ENCODE results near the gene ARHGAP33. TPM values are rescaled to one million over a fixed set of nuclear protein-coding genes. Genes with fewer than 3 reads are reported as not detected.
"Not testable (repeated sequence)": the region's sequence is repeated elsewhere in the genome, so short reads cannot be mapped to it uniquely, and the experiment has no call there.

ARHGAP33 gene
- polyA plus RNA-seq, 4 donors, result 18.4 to 43.8 (median 26.5) TPM

DNA sequence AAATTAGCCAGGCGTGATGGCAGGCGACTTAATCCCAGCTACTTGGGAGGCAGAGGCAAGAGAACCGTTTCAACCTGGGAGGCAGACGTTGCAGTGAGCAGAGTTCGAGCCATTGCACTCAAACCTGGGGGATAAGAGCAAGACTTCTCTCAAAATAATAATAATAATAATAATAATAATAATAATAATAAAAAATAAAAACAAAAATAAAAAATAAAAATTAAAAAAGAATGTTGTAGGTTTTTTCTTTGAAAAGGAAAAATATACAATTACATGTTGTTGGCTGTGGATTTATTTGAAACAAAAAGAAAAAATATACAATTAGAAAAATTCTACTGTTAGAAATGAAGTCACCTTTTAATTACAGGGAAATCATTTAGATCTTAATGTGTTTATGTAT, 48.8 kb downstream of the ARHGAP33 start:
- no peak for DNase-seq (ENCODE audit: low read depth in 4 of 4, low spot score in 3 of 4)

DNA sequence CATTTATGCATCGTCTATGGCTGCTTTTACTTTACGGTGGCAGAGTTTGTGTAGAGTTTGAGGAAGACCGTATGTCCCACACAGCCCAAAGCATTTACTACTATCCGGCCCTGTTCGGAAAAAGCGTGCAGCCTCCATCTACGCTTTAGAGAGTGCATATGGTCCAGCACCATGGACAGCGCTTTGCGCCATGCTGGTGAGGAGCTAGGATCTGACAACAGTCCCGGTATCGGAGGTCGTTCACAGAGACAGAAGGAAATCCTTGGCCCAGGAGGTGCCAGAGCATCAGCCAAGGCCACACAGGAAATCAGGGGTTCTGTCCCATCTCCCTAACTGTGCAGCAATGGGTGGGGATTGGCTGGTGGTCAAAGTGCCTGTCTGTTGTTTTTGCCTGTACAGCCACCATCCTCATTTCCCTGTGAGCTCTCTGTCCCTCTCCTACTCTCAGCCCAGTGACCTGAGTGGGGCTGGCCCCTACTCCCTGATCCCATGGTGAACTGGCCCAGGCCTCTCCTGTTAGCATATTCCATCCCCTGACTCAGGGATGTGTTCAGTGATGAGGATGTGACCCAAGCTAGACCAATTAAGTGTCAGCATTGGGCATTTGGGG, 53.4 kb downstream of the ARHGAP33 start:
- peak; percentile 60 to 81 (median 68) for DNase-seq (ENCODE audit: low read depth in 4 of 4, low spot score in 3 of 4)

DNA sequence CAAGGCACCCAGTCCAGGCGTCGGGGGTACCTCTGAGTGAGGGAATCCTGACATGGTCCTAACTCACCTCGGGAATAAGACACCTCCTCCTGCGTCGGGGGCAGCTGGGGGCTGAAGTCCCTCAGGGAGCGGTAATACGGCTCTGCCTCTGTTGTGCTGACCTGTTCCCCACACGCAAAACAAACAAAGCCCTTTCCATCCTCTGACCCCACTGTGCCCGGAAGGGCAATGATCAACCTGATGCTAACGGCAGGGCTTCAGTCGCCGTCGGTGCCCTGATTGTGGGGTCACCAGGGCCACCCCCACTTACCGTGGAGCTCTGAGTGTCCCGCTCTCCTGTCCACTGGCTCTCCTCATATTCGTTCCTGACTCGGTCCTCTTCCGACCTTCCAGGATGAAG, 55.6 kb downstream of the ARHGAP33 start:
- DNase-seq (ENCODE audit: low read depth in 4 of 4, low spot score in 3 of 4), result no peak

DNA sequence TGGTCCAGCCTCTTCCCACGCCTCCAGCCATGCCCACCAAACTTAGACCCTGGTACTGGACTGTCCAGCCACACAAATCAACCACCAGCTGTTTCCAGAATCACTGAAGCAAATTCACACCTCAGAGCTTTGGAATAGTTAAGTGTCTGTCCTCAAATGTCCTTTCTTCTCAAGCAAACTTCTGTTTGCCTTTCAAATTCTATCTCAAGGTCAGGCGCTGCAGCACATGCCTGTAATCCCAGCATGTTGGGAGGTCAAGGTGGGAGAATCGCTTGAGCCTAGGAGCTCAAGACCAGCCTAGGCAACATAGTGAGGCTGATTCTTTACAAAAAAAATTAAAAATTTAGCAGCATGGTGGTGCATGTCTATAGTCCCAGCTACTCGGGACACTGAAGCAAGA, 56.7 kb downstream of the ARHGAP33 start:
- DNase-seq (ENCODE audit: low read depth in 4 of 4, low spot score in 3 of 4), result no peak

DNA sequence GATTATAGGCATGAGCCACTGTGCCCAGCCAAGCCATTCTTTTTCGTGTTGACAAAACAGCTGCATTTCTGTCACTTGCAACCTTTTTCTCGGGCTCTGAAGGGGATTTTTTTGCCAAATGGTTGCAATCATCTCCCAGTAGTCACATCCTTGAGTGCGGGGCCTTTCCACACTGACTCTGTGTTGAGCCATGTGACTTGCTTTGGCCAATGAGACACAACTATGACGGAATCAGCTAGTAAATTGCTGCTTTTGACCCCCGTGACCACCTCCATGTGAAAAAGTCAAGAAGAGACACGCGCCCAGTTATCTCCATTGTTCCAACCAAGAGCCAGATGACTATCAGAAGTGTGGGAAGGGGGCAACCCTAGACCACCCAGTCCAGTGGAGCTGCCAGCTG, 58.6 kb downstream of the ARHGAP33 start:
- DNase-seq (ENCODE audit: low read depth in 4 of 4, low spot score in 3 of 4), result no peak

DNA sequence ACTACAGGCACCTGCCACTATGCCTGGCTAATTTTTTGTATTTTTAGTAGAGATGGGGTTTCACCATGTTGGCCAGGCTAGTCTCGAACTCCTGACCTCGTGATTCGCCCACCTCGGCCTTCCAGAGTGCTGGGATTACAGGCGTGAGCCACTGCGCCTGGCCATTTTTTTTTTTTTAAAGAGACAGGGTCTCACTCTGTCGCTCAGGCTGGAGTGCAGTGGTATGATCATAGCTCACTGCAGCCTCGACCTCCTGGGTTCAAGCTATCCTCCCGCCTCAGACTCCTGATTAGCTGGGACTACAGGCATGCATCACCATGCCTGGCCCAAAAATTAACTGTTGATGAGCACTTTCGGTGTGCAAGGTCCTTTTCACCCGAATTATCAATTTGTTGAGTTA, 60.7 kb downstream of the ARHGAP33 start:
- DNase-seq (ENCODE audit: low read depth in 4 of 4, low spot score in 3 of 4), result not testable (repeated sequence)

Other genes starting within 250 kb of the ARHGAP33 start
- under 1 TPM in 1 of 4 donors, not detected in 3; 0.11 TPM for gene SBSN, start 247.3 kb upstream of the ARHGAP33 start, polyA plus RNA-seq (ENCODE audit: insufficient read length in 4 of 4)
- not detected for gene GAPDHS, start 242.1 kb upstream of the ARHGAP33 start, polyA plus RNA-seq (ENCODE audit: insufficient read length in 4 of 4)
- gene TMEM147, start 229.9 kb upstream of the ARHGAP33 start, polyA plus RNA-seq (ENCODE audit: insufficient read length in 4 of 4), result 100 to 1,000 TPM in 1 of 4 donors, 10 to 100 TPM in 3; 58.7 to 102 (median 86.6) TPM
- under 1 TPM in 1 of 4 donors, not detected in 3; 0.14 TPM for gene ATP4A, start 211.9 kb upstream of the ARHGAP33 start, polyA plus RNA-seq (ENCODE audit: insufficient read length in 4 of 4)
- gene PMIS2, start 189.4 kb upstream of the ARHGAP33 start, polyA plus RNA-seq (ENCODE audit: insufficient read length in 4 of 4), result not detected
- 10 to 100 TPM; 23.2 to 39.6 (median 25.3) TPM for gene HAUS5, start 162.8 kb upstream of the ARHGAP33 start, polyA plus RNA-seq (ENCODE audit: insufficient read length in 4 of 4)
- 10 to 100 TPM; 49.1 to 81.9 (median 57.7) TPM for gene RBM42, start 146.5 kb upstream of the ARHGAP33 start, polyA plus RNA-seq (ENCODE audit: insufficient read length in 4 of 4)
- gene ETV2, start 133.8 kb upstream of the ARHGAP33 start, polyA plus RNA-seq (ENCODE audit: insufficient read length in 4 of 4), result 1 to 10 TPM; 1.7 to 3.3 (median 2.3) TPM
- 100 to 1,000 TPM; 224 to 359 (median 312) TPM for gene COX6B1, start 127.2 kb upstream of the ARHGAP33 start, polyA plus RNA-seq (ENCODE audit: insufficient read length in 4 of 4)
- gene UPK1A, start 109.0 kb upstream of the ARHGAP33 start, polyA plus RNA-seq (ENCODE audit: insufficient read length in 4 of 4), result 10 to 100 TPM in 3 of 4 donors, under 1 TPM in 1; 0.53 to 67.8 (median 21.8) TPM
- under 1 TPM; 0.27 to 0.63 (median 0.49) TPM for gene ZBTB32, start 71.0 kb upstream of the ARHGAP33 start, polyA plus RNA-seq (ENCODE audit: insufficient read length in 4 of 4)
- gene KMT2B, start 57.6 kb upstream of the ARHGAP33 start, polyA plus RNA-seq (ENCODE audit: insufficient read length in 4 of 4), result 10 to 100 TPM; 25.1 to 42.0 (median 32.8) TPM
- gene IGFLR1, start 33.1 kb upstream of the ARHGAP33 start, polyA plus RNA-seq (ENCODE audit: insufficient read length in 4 of 4), result 1 to 10 TPM; 2.6 to 4.3 (median 3.1) TPM
- 10 to 100 TPM; 17.2 to 22.0 (median 18.6) TPM for gene U2AF1L4, start 30.1 kb upstream of the ARHGAP33 start, polyA plus RNA-seq (ENCODE audit: insufficient read length in 4 of 4)
- 10 to 100 TPM; 43.4 to 71.8 (median 61.9) TPM for gene PSENEN, start 29.9 kb upstream of the ARHGAP33 start, polyA plus RNA-seq (ENCODE audit: insufficient read length in 4 of 4)
- gene LIN37, start 27.0 kb upstream of the ARHGAP33 start, polyA plus RNA-seq (ENCODE audit: insufficient read length in 4 of 4), result 10 to 100 TPM in 2 of 4 donors, 1 to 10 TPM in 2; 6.0 to 14.2 (median 9.3) TPM
- 100 to 1,000 TPM in 1 of 4 donors, 10 to 100 TPM in 3; 24.8 to 111 (median 29.2) TPM for gene HSPB6, start 18.5 kb upstream of the ARHGAP33 start, polyA plus RNA-seq (ENCODE audit: insufficient read length in 4 of 4)
- gene PROSER3, start 17.4 kb upstream of the ARHGAP33 start, polyA plus RNA-seq (ENCODE audit: insufficient read length in 4 of 4), result 10 to 100 TPM; 12.8 to 24.3 (median 17.3) TPM
- gene PRODH2, start 37.3 kb downstream of the ARHGAP33 start, polyA plus RNA-seq (ENCODE audit: insufficient read length in 4 of 4), result 10 to 100 TPM in 3 of 4 donors, under 1 TPM in 1; 0.41 to 51.0 (median 25.1) TPM
- 100 to 1,000 TPM in 3 of 4 donors, 1 to 10 TPM in 1; 2.9 to 185 (median 128) TPM for gene NPHS1, start 76.9 kb downstream of the ARHGAP33 start, polyA plus RNA-seq (ENCODE audit: insufficient read length in 4 of 4)
- gene KIRREL2, start 81.3 kb downstream of the ARHGAP33 start, polyA plus RNA-seq (ENCODE audit: insufficient read length in 4 of 4), result 10 to 100 TPM in 2 of 4 donors, 1 to 10 TPM in 2; 1.8 to 12.4 (median 10.1) TPM
- gene APLP1, start 93.0 kb downstream of the ARHGAP33 start, polyA plus RNA-seq (ENCODE audit: insufficient read length in 4 of 4), result 10 to 100 TPM; 23.6 to 48.5 (median 31.7) TPM
- gene NFKBID, start 125.0 kb downstream of the ARHGAP33 start, polyA plus RNA-seq (ENCODE audit: insufficient read length in 4 of 4), result 1 to 10 TPM; 1.9 to 6.2 (median 4.5) TPM
- 1 to 10 TPM; 3.1 to 4.7 (median 3.2) TPM for gene HCST, start 127.0 kb downstream of the ARHGAP33 start, polyA plus RNA-seq (ENCODE audit: insufficient read length in 4 of 4)
- gene TYROBP, start 132.7 kb downstream of the ARHGAP33 start, polyA plus RNA-seq (ENCODE audit: insufficient read length in 4 of 4), result 10 to 100 TPM in 3 of 4 donors, 1 to 10 TPM in 1; 8.1 to 26.7 (median 12.8) TPM
- 10 to 100 TPM in 3 of 4 donors, 1 to 10 TPM in 1; 9.8 to 17.9 (median 13.7) TPM for gene LRFN3, start 160.8 kb downstream of the ARHGAP33 start, polyA plus RNA-seq (ENCODE audit: insufficient read length in 4 of 4)
- gene SDHAF1, start 219.6 kb downstream of the ARHGAP33 start, polyA plus RNA-seq (ENCODE audit: insufficient read length in 4 of 4), result 10 to 100 TPM; 10.6 to 17.5 (median 11.4) TPM
- 10 to 100 TPM in 2 of 4 donors, 1 to 10 TPM in 2; 1.7 to 15.3 (median 10.0) TPM for gene SYNE4, start 233.2 kb downstream of the ARHGAP33 start, polyA plus RNA-seq (ENCODE audit: insufficient read length in 4 of 4)
- gene ALKBH6, start 238.6 kb downstream of the ARHGAP33 start, polyA plus RNA-seq (ENCODE audit: insufficient read length in 4 of 4), result 10 to 100 TPM; 12.4 to 19.0 (median 15.4) TPM